HEK293 (cell line): ENCODE measurements around the gene CDK2.

Experiments used
- CTCF ChIA-PET: fragments of 350-600 bp; formaldehyde crosslinking; extraction: SDS; loops from one replicate; lab custom pipeline; 2021; ENCODE audit warnings: antibody characterized with exemption; lab: Yijun Ruan, JAX
- POLR2A ChIA-PET: fragments of 300-600 bp; formaldehyde crosslinking; extraction: SDS; loops from one replicate; lab custom pipeline; 2020; ENCODE audit warnings: antibody characterized with exemption, inconsistent platforms; lab: Yijun Ruan, JAX
- H3K27ac ChIP-seq: fragments of 200-500 bp; sonication (Bioruptor generic); 2 replicates; pipeline ENCODE4 v1.5.1; 2014; ENCODE audit warnings: low read depth, low read length, control low read depth, inconsistent platforms; ENCODE audit errors: extremely low read depth
- H3K36me3 ChIP-seq, 2 experiments: fragments of 200-500 bp in 1 of 2; sonication (Bioruptor generic) in 1 of 2; 1 replicate in 1 of 2; 2 replicates in 1 of 2; pipeline ENCODE4 v1.5.1; 2014 to 2017; ENCODE audit warnings: inconsistent platforms in 2 of 2, low read length in 2 of 2; ENCODE audit not compliant: control insufficient read depth in 2 of 2, insufficient read depth in 1 of 2
- H3K4me1 ChIP-seq: fragments of 200-500 bp; sonication (Bioruptor generic); 2 replicates; pipeline ENCODE4 v1.5.1; 2014; ENCODE audit warnings: mild to moderate bottlenecking, low read length, inconsistent platforms; ENCODE audit not compliant: control insufficient read depth, insufficient read depth
- H3K4me3 ChIP-seq: 2 replicates; pipeline ENCODE4 v1.5.1; 2011; ENCODE audit warnings: low read depth, mild to moderate bottlenecking, control low read depth, low read length, moderate library complexity
- H3K9me3 ChIP-seq: fragments of 200-500 bp; sonication (Bioruptor generic); 2 replicates; pipeline ENCODE4 v1.5.1; 2014; ENCODE audit warnings: low read depth, low read length, inconsistent platforms; ENCODE audit not compliant: control insufficient read depth, insufficient read depth
- BCL11B ChIP-seq: fragments of 450-650 bp; formaldehyde crosslinking; IDR thresholded peaks from 2 replicates; pipeline ENCODE4 v1.5.1; 2016; ENCODE audit warnings: low read depth, missing biosample characterization, missing genetic modification characterization
- CTCF ChIP-seq: fragments of 450-650 bp; formaldehyde crosslinking; IDR thresholded peaks from 2 replicates; pipeline ENCODE4 v1.5.1; 2016; ENCODE audit warnings: missing biosample characterization, missing genetic modification characterization
- EGR2 ChIP-seq: fragments of 450-650 bp; formaldehyde crosslinking; IDR thresholded peaks from 2 replicates; pipeline ENCODE4 v1.5.1; 2016; ENCODE audit warnings: low read depth, missing biosample characterization, missing genetic modification characterization
- IKZF3 ChIP-seq: fragments of 450-650 bp; IDR thresholded peaks from 2 replicates; pipeline ENCODE4 v1.5.0; 2018; ENCODE audit warnings: missing biosample characterization, mild to moderate bottlenecking, missing genetic modification characterization, moderate library complexity
- KLF9 ChIP-seq: fragments of 450-650 bp; formaldehyde crosslinking; IDR thresholded peaks from 2 replicates; pipeline ENCODE4 v1.5.1; 2016; ENCODE audit warnings: missing biosample characterization, missing genetic modification characterization, low read depth
- PRDM6 ChIP-seq: fragments of 450-650 bp; formaldehyde crosslinking; IDR thresholded peaks from 2 replicates; pipeline ENCODE4 v1.5.1; 2017; ENCODE audit warnings: missing biosample characterization, missing genetic modification characterization
- ZBTB48 ChIP-seq: fragments of 450-650 bp; formaldehyde crosslinking; IDR thresholded peaks from 2 replicates; pipeline ENCODE4 v1.5.1; 2016; ENCODE audit warnings: missing biosample characterization, missing genetic modification characterization
- ZBTB8A ChIP-seq: fragments of 450-650 bp; formaldehyde crosslinking; IDR thresholded peaks from 2 replicates; pipeline ENCODE4 v1.5.1; 2016; ENCODE audit warnings: missing biosample characterization, missing genetic modification characterization
- ZFHX2 ChIP-seq: fragments of 450-650 bp; formaldehyde crosslinking; conservative IDR thresholded peaks from 2 replicates; pipeline ENCODE4 v1.5.1; 2016; ENCODE audit warnings: missing biosample characterization, missing genetic modification characterization
- ZFP37 ChIP-seq: fragments of 450-650 bp; formaldehyde crosslinking; IDR thresholded peaks from 2 replicates; pipeline ENCODE4 v1.5.1; 2016; ENCODE audit warnings: missing biosample characterization, missing genetic modification characterization
- ZNF211 ChIP-seq: fragments of 450-650 bp; formaldehyde crosslinking; IDR thresholded peaks from 2 replicates; pipeline ENCODE4 v1.5.1; 2016; ENCODE audit warnings: low read depth, missing biosample characterization, missing genetic modification characterization
- ZNF23 ChIP-seq: fragments of 450-650 bp; formaldehyde crosslinking; IDR thresholded peaks from 2 replicates; pipeline ENCODE4 v1.5.1; 2016; ENCODE audit warnings: missing biosample characterization, missing genetic modification characterization, borderline replicate concordance
- ZNF24 ChIP-seq: fragments of 450-650 bp; formaldehyde crosslinking; IDR thresholded peaks from 2 replicates; pipeline ENCODE4 v1.5.1; 2016; ENCODE audit warnings: missing biosample characterization, missing genetic modification characterization
- ZNF423 ChIP-seq: fragments of 450-650 bp; formaldehyde crosslinking; IDR thresholded peaks from 2 replicates; pipeline ENCODE4 v1.5.1; 2016; ENCODE audit warnings: missing biosample characterization, missing genetic modification characterization
- ZNF501 ChIP-seq: fragments of 450-650 bp; formaldehyde crosslinking; IDR thresholded peaks from 2 replicates; pipeline ENCODE4 v1.5.1; 2016; ENCODE audit warnings: missing biosample characterization, missing genetic modification characterization
- ZNF629 ChIP-seq: fragments of 450-650 bp; formaldehyde crosslinking; IDR thresholded peaks from 2 replicates; pipeline ENCODE4 v1.5.1; 2017; ENCODE audit warnings: missing biosample characterization, missing genetic modification characterization
- ZNF660 ChIP-seq: fragments of 450-650 bp; IDR thresholded peaks from 2 replicates; pipeline ENCODE4 v1.5.1; 2018; ENCODE audit warnings: missing biosample characterization, mild to moderate bottlenecking, missing genetic modification characterization
- ZNF843 ChIP-seq: fragments of 450-650 bp; formaldehyde crosslinking; IDR thresholded peaks from 2 replicates; pipeline ENCODE4 v1.5.1; 2016; ENCODE audit warnings: missing biosample characterization, missing genetic modification characterization
- TF ChIP-seq, protein P1 (sequence below): fragments of 450-650 bp; formaldehyde crosslinking; IDR thresholded peaks from 2 replicates; pipeline ENCODE4 v1.5.1; 2016; ENCODE audit warnings: missing biosample characterization, missing genetic modification characterization
- TF ChIP-seq, protein P2 (sequence below): fragments of 450-650 bp; formaldehyde crosslinking; IDR thresholded peaks from 2 replicates; pipeline ENCODE4 v1.5.1; 2016; ENCODE audit warnings: missing biosample characterization, missing genetic modification characterization

The CDK2 gene

DNA sequence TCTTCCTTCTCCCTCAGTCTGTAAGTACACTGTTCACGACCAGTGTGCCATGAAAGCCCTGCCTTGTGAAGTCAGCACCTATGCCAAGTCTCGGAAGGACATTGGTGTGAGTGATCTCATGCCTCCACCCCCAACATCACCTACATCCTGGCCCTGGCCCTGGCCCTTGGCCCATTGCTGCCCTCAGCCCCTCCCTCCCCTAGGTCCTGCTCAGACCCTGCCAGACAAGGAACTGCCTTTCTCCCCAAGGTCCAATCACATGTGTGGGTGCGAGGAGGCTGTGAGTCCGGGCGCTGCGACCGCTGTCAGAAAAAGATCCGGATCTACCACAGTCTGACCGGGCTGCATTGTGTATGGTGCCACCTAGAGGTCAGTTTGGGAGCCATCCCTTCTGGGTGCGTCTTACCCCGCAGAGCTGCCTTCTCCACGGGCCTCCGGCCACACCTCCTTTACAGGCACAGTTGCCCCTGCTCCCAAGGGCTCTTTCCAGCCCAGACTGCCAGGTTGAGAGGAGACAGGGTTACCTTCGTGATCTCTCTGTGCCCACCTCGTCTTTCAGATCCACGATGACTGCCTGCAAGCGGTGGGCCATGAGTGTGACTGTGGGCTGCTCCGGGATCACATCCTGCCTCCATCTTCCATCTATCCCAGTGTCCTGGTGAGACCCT, 26.4 kb upstream of the CDK2 start (continued):
- no peak for TF ChIP-seq PRDM6
- TF ChIP-seq ZFHX2 = peak; percentile 69
- no peak for TF ChIP-seq BCL11B (tag by site-specific recombination)
- peak; percentile 39; the same call in 1 of the 2 replicates for TF ChIP-seq ZBTB8A
- TF ChIP-seq, protein P1, sequence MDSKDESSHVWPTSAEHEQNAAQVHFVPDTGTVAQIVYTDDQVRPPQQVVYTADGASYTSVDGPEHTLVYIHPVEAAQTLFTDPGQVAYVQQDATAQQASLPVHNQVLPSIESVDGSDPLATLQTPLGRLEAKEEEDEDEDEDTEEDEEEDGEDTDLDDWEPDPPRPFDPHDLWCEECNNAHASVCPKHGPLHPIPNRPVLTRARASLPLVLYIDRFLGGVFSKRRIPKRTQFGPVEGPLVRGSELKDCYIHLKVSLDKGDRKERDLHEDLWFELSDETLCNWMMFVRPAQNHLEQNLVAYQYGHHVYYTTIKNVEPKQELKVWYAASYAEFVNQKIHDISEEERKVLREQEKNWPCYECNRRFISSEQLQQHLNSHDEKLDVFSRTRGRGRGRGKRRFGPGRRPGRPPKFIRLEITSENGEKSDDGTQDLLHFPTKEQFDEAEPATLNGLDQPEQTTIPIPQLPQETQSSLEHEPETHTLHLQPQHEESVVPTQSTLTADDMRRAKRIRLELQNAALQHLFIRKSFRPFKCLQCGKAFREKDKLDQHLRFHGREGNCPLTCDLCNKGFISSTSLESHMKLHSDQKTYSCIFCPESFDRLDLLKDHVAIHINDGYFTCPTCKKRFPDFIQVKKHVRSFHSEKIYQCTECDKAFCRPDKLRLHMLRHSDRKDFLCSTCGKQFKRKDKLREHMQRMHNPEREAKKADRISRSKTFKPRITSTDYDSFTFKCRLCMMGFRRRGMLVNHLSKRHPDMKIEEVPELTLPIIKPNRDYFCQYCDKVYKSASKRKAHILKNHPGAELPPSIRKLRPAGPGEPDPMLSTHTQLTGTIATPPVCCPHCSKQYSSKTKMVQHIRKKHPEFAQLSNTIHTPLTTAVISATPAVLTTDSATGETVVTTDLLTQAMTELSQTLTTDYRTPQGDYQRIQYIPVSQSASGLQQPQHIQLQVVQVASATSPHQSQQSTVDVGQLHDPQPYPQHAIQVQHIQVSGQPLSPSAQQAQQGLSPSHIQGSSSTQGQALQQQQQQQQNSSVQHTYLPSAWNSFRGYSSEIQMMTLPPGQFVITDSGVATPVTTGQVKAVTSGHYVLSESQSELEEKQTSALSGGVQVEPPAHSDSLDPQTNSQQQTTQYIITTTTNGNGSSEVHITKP = peak; percentile 65
- TF ChIP-seq KLF9 = peak; percentile 87
- TF ChIP-seq ZNF23 = no peak
- TF ChIP-seq ZNF24 (tag by site-specific recombination) = peak; percentile 48; the same call in 1 of the 2 replicates
- TF ChIP-seq CTCF (tag by site-specific recombination) = peak; percentile 91
- peak; percentile 23; the same call in 1 of the 2 replicates for TF ChIP-seq ZBTB48 (tag by site-specific recombination)
- peak; percentile 77 for TF ChIP-seq ZNF660 (tag by site-specific recombination)
- TF ChIP-seq ZFP37 = peak; percentile 91
- TF ChIP-seq ZNF211 (tag by site-specific recombination) = no peak
- TF ChIP-seq ZNF423 = 0 out of 2 replicates have a peak, but pooled peaks have one; percentile 13
- TF ChIP-seq, protein P2, sequence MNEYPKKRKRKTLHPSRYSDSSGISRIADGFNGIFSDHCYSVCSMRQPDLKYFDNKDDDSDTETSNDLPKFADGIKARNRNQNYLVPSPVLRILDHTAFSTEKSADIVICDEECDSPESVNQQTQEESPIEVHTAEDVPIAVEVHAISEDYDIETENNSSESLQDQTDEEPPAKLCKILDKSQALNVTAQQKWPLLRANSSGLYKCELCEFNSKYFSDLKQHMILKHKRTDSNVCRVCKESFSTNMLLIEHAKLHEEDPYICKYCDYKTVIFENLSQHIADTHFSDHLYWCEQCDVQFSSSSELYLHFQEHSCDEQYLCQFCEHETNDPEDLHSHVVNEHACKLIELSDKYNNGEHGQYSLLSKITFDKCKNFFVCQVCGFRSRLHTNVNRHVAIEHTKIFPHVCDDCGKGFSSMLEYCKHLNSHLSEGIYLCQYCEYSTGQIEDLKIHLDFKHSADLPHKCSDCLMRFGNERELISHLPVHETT (tag by site-specific recombination) = 0 out of 2 replicates have a peak, but pooled peaks have one; percentile 48
- TF ChIP-seq IKZF3 (tag by site-specific recombination) = peak; percentile 18; the same call in 1 of the 2 replicates
- peak; percentile 67 for TF ChIP-seq ZNF501
- TF ChIP-seq ZNF629 (tag by site-specific recombination) = peak; percentile 59

DNA sequence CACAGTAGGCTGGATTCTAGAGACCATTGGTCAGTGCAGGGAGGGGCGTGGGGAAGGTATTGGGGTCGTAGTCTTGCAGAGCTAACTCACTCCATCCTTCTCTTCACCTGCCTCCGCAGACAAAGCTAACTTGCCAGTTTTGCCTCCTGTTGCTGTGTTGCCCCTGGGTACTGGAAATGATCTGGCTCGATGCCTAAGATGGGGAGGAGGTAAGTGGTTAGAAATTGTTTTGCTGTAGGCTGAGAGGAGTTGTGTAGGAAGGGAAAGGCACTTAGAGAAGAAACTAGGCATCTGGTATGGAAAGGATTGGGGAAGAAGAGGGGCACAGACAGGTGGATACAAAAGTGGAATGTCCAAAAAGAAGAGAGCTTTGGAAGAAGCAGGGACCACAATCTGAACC, 24.6 kb upstream of the CDK2 start:
- H3K4me1 ChIP-seq = no peaks in the 10 kb centered on the region
- H3K27ac ChIP-seq = no peak overlapping the region
- CTCF ChIA-PET = interaction anchor here (0.9 to 2.6 kb wide), 6 partner anchors 9 to 203 kb away, joined by 3 to 21 read pairs (median 4); no protein-coding TSS in a partner anchor
- TF ChIP-seq ZNF843 (tag by site-specific recombination) (no peak), EGR2 (peak; percentile 86), ZFHX2 (peak; percentile 78)
- TF ChIP-seq, all 188 proteins: peak for 2
- POLR2A ChIA-PET = no interaction called here
- Histone ChIP-seq H3K9me3 (no peaks in the 10 kb centered on the region), H3K36me3 (no peaks in the 10 kb centered on the region), H3K4me3 (no peak overlapping the region)
